ENCODE measurements around the gene PLK1.

PLK1 gene

GRCh38 chr16:23679986-23680336 is 1.3 kb downstream of the PLK1 start:
- DNase-seq (ENCODE audit: low read depth) = no peak

GRCh38 chr16:23682181-23682580 is 3.5 kb downstream of the PLK1 start:
- no peak for DNase-seq (ENCODE audit: low read depth)

GRCh38 chr16:23683487-23683886 is 4.8 kb downstream of the PLK1 start:
- DNase-seq (ENCODE audit: low read depth) = no peak

- no peak for DNase-seq (ENCODE audit: low read depth)
Observed at GRCh38 chr16:23687034-23687808, 8.5 kb downstream of the PLK1 start.

GRCh38 chr16:23689442-23690187 is 10.9 kb downstream of the PLK1 start:
- no peak for DNase-seq (ENCODE audit: low read depth)

DNA sequence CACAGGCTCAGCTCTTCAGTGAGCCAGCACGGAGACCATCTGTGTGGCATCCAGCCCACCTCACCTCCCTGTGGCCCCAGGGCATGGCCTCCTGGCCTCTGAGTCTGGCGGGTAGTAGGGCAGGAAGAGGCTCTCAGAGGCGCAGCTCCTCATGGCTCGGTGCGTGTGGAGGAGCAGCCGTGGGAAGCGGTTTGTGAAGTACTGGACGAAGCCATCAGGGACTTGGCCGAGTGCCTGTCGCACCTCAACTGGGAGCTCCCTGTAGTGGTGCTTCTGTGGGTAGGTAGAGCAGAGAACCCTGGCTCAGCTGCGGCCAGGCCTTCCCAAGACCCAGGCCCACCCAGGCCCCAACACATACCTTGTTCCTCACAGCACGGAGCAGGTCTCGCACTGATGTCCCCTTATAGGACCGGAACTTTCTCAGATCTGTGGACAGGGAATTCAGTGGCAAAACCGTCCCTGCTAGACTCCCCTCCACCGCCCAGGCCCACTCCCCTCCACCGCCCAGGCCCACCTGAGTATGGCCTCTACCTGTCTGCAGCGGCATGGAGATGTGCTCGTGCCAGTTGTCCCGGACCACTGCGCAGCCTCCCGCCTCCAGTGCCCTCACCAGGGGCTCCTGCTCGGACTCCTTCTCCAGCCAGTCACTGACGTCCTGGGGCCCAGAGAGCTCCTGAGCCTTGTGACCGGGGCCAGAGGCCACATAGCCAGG is 12.2 kb downstream of the PLK1 start:
- DNase-seq (ENCODE audit: low read depth) = no peak

- no peak for DNase-seq (ENCODE audit: low read depth)
Observed at GRCh38 chr16:23691483-23692189, 12.9 kb downstream of the PLK1 start.

DNA sequence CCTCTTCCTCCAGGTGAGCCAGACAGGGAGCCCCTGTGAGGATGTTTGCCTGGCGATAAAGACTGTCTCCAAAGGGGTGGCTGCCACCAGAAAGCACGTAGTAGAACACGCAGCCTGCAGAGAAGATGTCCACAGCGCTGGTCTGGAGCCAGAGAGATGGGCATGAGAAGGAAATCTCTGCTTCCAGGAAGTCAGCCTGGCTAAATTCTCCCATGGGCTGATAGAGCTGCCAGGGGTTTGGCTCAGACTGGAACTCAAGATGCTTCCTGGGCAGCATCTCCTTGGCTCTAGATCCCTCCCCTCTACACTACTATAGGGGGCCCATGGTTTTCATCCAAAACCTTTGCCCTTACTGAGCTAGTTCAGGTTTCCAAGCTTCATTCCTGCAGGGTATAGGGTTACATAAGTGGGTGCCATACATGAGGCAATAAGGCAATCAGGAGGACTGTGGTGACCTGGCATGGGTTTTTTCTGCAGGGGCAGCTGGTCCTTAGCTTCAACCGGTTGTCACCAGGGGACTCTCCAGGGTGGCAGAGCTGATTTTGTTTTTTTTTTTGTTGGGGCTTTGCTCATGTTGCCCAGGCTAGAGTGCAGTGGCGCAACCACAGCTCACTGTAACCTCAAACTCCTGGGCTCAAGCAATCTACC is 13.6 kb downstream of the PLK1 start:
- no peak for DNase-seq (ENCODE audit: low read depth)

DNA sequence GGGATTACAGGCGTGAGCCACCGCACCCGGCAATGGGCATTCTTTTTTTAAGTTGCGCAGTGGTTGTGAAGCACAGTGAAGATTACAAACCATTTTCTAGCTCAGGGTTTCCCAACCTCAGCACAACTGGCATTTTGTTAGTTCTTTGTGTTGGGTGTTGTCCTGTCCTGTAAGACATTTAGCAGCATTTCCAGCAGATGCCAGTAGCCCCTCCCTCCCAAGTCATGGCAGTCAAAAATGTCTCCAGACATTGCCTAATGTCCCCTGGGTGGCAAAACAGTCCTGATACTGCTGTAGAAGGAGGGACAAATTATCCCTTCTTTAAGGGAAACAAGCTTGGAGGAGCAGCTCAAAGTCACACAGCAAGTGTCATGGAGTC is 15.6 kb downstream of the PLK1 start:
- DNase-seq (ENCODE audit: low read depth) = no peak

- DNase-seq (ENCODE audit: low read depth) = no peak
Observed at GRCh38 chr16:23694644-23695373, 16.1 kb downstream of the PLK1 start.

DNA sequence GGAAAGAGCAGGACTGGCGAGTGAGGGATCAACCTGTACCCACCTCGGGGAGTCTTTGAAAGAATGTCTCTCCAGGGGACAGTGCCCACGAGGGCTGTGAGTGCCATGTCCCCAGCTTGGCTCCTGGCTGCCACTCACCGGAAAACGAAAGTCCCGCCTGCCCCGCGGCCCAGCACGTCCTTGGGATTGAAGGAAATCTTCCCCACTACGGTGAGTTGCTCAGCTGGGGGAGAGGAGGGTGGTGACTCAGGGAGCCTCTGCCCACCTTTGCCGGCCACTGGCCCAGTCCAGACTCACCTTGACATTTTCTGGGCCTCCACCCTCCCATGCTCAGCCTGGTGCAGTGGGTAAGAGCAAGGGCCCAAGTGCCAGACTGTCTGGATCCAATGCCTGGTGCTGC is 17.1 kb downstream of the PLK1 start:
- DNase-seq (ENCODE audit: low read depth) = no peak

DNA sequence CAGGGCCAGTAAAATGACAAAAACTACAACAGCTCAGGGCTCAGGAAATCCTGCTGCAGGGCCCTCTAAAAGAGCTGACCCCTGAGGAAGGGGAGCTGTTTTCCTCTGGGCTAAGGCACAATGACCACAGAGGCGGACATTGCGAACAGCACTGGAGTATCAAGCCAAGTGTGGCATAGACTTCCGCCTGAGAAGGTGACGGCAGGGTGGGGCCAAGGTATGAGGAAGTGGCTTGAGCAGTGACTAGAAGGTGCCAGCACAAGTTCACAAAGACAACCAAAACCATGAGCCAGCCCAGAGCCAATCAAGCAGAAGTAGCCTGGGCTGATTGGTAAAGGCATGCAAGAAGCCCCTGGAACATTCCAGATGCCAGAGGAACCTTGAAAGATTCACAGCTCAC is 20.4 kb downstream of the PLK1 start:
- no peak for DNase-seq (ENCODE audit: low read depth)

- no peak for DNase-seq (ENCODE audit: low read depth)
Observed at GRCh38 chr16:23700093-23700492, 21.4 kb downstream of the PLK1 start.

DNA sequence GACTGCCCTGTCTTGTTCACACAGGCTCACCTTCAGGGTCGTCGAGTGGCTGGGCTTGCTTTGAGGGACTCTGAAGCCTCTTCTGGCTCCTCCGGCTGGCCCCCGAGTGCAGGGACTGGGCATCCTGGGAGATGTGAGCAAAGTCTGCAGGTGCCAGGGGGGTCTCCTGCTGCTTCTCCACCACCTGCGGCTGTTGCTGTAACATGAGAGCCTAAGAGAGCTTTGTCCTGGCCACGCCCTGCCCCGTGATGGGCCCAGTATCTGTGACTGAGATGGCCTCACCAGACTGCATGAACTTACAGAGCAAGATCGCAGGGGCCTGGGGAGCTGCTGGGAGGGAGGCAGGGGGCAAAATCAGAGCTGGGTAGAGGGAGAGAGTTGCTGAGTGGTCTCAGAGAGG is 21.8 kb downstream of the PLK1 start:
- DNase-seq (ENCODE audit: low read depth) = no peak

GRCh38 chr16:23701045-23701444 is 22.4 kb downstream of the PLK1 start:
- DNase-seq (ENCODE audit: low read depth) = no peak

GRCh38 chr16:23702951-23703350 is 24.3 kb downstream of the PLK1 start:
- DNase-seq (ENCODE audit: low read depth) = no peak

- DNase-seq (ENCODE audit: low read depth) = no peak
Observed at GRCh38 chr16:23704772-23705516, 26.3 kb downstream of the PLK1 start.

- DNase-seq (ENCODE audit: low read depth) = no peak
Observed at GRCh38 chr16:23705517-23705902, 26.8 kb downstream of the PLK1 start.

DNA sequence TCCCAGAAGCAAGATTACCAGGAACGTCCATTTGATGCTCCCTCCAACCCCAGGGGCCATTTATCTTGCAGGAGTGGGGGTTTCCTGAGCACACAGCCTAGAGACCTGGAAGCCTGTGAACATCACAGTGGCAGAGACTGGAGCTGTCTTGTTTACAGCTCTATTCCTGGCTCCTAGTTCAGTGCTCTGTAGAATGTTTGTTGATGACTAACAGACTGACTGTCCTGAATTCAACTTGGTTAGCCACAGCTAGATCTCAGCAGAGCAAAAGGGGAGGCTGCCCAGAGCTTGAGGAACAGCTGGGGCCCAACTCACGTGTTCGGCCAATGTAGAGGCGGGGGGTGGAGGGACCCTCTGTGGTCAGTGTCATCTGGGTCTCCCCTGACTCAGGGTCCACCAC is 27.8 kb downstream of the PLK1 start:
- no peak for DNase-seq (ENCODE audit: low read depth)

DNA sequence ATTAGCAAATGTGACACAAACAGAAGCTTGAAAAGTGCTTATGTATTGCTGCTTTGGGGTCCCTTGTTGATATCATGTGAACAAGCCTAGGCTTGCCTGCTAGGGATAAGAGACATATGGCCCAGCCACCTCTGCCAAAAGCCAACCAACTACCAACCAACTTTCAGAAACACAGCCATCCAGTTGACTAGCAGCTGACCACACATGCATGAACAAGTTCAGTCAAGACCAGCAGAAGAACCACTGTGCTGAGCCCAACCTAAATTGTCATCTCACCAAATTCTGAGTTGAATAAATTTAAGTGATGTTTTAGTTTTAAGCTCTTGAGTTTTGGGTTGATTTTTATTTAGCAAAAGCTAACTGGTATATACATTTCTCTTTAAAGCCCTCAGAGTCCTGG is 30.8 kb downstream of the PLK1 start:
- DNase-seq (ENCODE audit: low read depth) = no peak

DNA sequence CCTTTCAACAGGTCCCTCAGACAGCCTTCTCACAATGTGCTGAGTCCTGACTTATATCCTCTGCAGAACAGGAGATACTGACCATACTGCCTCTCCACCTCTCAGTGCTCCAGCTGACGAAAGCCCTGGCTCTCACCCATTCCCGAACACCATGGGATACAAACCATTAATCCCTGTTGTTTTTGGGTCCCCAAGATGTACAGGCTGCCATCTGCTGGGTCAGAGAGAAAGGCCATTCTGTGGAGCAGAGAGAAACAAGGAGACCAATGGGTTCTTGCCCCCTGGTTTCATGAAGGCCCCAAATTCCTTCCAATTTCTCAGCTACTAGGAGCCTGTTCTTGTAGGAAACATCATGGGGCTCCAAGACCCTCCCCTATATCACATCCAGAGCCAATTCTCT is 31.3 kb downstream of the PLK1 start:
- DNase-seq (ENCODE audit: low read depth) = no peak
